ENCODE measurements around the gene KRT20.
"Not testable (repeated sequence)": the region's sequence is repeated elsewhere in the genome, so short reads cannot be mapped to it uniquely, and the experiment has no call there.

The KRT20 gene

DNA sequence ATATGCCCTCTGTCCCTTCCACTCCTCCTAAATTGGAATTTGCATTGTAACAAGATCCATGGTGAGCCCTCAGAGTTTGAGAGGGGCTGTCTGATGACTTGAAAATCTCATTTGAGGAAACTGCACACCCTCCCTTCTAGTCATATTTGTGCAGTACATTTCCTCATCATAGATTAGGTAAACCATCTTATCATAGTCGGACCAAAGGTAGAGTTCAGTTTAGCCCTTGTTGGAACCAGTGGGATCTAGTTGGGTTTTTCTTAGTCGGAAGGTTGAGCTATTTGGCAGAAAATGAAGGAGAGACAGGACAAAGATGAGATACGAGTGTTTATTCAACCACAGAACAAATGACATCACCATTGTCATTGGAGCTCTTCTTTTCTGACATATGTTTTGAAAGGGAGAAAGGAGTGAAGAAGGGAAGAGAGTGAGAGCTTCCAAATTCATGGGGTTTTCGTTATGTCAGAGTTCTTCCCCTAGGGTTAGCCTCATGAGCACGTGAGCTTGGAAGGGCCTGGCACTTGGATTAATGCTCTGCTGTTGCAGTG is 15.8 kb upstream of the KRT20 start:
- DNase-seq (ENCODE audit: low read depth in 2 of 2), result no peak

DNA sequence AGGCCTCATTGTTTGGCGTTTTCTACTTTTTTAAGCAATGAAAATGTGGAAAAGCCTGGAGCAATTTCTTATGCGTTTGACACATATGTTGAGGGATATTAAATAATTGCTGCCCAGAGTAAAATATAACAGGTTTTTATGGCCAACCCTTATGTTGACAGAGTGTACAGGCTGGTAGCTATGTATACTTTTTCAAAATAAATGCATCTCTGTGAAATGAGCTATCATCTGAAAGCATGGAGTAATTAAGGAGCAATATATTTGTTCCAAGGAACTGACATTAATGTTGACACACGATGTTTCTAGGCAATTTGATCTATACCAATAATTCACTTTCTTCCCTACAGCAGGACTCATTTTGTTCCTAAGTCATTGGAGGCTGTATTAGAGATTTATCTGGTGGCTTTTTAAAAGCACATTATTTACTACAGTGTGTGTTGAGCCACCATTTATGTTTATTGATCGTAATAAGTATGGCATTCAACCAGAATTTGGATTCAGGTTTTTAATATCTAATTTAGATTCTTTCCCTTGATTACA is 11.9 kb upstream of the KRT20 start:
- DNase-seq (ENCODE audit: low read depth in 2 of 2), result no peak

DNA sequence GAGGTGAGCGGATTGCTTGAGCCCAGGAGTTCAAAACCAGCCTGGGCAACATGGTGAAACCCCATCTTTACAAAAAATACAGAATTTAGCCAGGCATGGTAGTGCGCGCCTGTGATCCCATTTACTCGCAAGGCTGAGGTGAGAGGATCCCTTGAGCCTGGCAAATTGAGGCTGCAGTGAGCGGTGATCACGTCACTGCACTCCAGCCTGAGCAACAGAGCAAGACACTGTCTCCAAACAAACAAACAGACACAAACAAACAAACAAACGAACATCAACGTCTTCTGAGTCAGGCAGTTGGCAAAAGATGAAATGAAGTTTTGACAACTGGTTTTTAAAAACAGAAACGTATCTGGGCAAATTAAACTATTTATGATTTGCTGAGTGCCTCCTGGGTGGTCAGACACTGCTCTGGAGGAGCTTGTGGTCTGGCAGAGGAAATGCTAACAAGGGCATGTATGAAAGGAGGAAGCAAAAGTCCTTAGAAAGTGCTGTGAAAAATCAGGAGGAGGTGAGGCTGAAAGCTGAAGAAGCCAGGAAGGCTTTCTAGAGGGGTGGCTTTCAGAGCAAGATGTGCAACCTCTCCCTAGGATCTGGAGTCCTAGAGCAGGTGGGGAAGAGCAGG is 10.2 kb upstream of the KRT20 start:
- no peak for DNase-seq (ENCODE audit: low read depth in 2 of 2)

DNA sequence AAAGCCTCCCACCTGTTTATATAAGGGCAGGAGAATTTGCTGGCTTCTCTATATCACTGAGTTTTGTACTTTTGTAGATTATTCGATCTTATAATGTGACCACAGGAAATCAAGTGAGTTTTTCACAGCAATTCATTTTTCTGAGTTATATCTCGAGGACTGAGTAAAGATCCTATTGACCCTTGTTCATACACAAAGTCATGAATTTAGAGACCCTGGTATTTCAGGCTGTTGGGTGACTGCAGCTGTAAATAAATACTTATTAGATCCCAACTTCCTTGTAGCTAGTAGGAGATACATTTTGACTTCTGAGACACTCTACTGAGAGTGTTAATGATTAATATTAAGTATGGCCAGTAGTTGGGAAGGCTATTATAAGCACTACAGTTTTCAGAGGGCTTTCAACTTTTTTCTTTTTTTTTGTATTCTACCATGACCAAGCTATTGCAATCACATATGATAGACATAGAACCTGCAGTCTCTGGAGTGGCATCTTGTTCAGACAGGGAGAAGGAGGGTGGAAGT is 3.2 kb upstream of the KRT20 start:
- DNase-seq (ENCODE audit: low read depth in 2 of 2), result no peak

DNA sequence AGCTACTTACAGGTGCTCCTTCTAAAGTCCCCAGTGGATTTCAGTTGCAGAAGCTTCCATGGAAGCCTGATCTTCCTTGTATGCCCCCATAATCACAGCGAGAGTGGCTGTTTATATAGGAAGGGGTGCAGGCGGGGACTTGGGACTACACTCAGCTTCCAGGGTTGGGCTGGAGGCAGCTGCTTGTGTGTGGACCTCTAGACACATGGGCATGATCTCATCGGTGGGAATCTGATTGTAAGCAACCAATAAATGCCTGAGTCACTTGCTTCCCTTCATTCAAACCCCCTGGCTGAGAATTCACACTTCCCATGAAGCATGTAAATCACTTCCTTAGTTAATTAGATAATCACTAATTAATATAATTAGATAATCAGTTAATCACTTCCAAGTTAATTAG is 1.0 kb upstream of the KRT20 start:
- DNase-seq (ENCODE audit: low read depth in 2 of 2), result no peak

DNA sequence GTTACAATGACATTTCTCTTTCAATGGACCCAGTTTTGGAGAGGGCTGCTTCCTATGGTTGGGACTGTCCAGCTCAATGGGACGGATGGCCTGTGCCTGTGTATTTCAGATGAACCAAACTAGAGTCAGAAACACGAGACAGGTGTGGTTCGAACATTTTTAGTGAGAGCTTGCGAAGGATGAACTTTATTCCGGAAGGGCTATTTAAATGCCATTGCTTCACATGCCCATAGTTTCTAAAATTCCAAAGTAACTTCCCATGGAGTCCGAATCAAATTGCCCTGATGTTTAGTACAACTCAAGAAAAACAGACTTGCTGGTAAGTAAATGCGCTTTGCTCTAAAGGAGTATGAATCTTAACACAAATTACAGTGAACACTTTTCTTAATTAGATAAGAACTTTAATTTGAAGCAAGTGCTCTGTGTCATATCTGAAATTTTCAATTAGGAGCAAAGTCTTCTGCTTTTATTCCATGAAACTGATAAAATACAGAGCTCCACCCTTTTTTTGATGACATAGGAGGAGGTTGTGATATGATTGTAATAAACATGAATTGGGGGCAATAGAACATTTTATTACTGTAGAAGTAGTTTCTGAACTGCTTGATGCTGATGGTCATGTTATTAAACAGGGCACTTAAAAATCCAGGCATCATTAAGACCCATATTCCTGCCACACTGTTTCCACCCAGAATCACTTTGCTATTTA is 1.3 kb downstream of the KRT20 start:
- no peak for DNase-seq (ENCODE audit: low read depth in 2 of 2)

DNA sequence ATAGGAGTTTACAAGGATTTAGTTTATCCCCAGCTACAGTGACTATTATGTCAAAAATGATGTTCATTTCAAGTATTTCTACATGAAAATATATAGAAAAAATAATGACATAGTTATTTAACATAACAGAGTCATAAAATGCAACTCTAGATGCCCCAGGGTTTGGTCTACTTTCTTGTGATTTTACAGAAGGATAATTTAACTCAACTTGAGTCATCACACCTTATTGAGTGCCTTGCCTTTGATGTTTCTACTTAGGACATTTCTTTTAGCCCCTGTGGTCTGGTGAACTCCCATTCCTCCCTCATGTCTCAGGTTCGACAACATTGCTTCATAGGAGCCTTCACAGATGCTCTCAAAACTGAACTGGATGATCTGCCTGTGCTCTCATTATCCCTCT is 2.0 kb downstream of the KRT20 start:
- DNase-seq (ENCODE audit: low read depth in 2 of 2), result no peak

DNA sequence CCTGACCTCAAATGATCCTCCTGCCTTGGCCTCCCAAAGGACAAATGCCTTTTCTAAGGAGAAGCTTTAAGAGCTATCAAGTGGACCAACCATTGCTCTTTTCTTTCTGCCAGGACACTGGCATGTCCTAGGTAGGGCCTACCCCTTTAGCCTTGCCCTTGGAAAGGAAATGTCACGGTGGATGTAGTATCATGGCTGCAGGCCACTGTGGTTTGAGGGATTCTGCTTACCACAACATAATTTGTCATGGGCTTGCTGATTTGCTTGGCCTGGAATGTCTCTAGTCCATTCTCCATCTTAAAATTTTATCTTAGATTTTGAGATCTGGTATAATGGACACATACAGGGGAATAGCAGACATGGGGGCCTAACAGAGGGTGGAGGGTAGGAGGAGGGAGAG is 6.0 kb downstream of the KRT20 start:
- DNase-seq (ENCODE audit: low read depth in 2 of 2), result no peak

DNA sequence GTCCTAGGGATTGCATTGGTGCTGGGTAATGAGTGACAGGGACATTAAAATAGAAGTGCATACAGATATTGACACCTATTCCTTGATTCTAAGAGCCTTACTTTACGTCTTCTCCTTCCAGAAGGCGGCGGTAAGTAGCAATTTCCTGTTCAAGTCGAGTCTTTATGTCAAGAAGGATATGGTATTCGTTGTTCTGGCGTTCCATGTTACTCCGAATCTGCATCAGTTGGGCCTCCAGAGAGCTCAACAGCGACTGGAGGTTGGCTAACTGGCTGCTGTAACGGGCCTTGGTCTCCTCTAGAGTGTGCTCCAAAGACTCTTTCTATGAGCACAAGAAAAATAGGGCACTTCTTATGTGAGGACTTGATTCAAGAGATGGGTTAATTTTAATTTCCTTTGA is 7.0 kb downstream of the KRT20 start:
- DNase-seq (ENCODE audit: low read depth in 2 of 2), result no peak

DNA sequence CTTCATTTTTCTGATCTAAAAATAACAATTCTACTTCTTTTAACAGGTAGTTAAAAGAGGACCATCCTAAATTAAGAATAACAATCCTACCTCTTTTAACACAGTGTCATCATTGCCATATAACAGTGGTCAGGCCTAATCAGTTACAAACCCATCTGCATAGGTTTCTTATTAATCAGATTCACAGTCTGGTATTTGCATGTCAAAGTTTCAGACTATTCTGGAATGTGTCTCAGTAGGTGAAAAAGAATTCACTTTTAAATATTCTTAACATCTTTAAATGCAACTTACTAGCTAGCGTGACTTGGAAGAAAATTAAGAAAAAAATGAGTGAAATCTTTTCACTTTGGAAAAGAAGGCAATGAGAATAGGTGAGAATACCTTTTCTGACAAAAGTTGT is 11.2 kb downstream of the KRT20 start:
- DNase-seq (ENCODE audit: low read depth in 2 of 2), result no peak

DNA sequence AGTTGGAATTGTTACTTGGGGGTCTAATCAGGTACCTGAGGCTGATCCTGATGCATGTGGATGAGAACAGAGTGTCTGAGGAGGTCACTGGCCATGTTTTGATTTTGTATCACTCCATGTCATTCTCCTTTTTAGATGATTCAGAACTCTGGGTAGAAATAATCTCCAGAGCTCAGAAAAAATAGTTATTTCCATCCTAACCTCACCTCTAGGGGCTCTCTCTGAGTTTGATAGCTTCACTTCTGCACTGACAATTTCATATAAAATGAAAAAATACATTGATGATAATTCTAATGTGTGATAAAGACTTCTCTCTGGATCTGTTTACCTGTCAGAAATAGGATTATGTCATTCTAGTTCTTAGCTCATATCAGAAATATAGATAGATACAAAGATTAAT is 11.8 kb downstream of the KRT20 start:
- DNase-seq (ENCODE audit: low read depth in 2 of 2), result no peak

DNA sequence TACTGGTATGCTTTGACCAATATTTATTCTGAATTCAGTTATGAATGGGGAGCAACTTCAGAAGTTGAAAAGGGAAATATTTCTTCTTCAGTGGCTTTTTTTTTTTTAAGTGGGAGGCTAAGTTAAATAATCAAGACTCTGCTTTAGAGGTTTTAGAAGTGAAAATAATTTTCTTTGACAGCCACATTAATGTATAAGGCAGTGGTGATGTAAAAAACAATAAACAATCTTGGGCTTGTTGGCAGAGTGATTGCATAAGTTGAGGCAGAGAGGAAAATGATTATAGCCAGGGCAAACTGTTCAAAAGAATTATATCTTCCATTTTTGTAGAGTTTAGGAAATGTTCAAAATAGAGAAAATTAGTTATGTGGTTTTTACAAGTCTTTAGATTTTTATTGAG is 12.6 kb downstream of the KRT20 start:
- no peak for DNase-seq (ENCODE audit: low read depth in 2 of 2)

DNA sequence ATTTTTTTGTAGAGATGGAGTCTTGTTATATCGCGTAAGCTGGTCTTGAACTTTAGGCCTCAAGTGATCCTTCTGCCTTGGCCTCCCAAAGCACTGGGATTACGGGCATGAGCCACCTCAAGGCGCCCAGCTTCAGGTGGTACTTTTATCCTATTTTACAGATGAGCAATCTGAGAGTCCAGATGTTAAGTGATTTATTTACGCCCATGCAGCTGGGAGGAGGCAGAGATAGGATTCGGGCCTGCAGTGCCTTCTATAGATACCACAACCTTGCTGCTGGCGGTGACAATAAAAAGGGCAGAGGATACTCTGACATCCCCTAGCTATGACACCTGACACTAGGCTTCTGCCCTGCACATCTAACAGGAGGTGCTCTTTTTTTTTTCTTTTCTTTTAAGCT is 13.7 kb downstream of the KRT20 start:
- DNase-seq (ENCODE audit: low read depth in 2 of 2), result no peak

DNA sequence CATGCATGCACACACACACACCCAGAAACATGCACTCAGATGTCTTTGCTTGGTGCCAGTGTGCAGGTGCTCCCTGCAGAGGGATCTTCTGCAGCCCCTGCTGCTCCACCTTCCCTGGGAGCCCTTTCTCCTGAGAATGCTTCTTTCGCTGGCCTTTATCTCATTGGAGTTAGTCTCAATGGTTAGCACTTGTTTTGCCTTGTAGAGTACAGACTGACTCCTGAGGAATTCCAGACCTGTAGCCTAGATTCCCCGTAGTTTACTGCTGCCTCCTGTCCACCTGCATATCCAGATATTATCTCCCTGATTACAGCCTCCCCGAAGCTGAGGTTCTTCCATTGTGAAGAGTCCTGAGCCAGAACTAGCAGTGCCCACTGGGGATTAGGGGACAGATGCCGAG is 14.9 kb downstream of the KRT20 start:
- no peak for DNase-seq (ENCODE audit: low read depth in 2 of 2)

DNA sequence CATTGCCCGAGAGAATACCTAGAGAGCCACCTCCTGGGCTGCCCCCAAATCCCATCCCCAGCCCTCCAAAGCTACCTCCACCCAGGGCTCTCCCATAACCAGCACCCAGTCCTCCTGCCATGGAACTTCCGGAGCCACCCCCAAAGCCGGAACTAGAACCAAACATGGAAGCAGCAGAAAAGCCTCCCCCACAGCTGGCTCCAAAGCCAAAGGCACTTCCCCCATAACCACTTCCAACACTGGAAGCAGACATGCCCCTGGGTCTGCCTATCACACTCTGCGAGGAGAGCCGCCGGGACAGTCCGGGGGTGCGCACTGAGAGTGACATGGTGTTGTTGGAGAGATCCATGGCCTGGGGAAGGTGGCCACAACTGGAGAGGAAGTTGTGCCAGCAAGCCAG is 18.2 kb downstream of the KRT20 start, which contains the start of gene KRT12:
KRT12 (minus strand) TSS at position 386 of the 400 bp plus-strand sequence; CDS start at position 349, 37 bp downstream.
- DNase-seq (ENCODE audit: low read depth in 2 of 2), result no peak

DNA sequence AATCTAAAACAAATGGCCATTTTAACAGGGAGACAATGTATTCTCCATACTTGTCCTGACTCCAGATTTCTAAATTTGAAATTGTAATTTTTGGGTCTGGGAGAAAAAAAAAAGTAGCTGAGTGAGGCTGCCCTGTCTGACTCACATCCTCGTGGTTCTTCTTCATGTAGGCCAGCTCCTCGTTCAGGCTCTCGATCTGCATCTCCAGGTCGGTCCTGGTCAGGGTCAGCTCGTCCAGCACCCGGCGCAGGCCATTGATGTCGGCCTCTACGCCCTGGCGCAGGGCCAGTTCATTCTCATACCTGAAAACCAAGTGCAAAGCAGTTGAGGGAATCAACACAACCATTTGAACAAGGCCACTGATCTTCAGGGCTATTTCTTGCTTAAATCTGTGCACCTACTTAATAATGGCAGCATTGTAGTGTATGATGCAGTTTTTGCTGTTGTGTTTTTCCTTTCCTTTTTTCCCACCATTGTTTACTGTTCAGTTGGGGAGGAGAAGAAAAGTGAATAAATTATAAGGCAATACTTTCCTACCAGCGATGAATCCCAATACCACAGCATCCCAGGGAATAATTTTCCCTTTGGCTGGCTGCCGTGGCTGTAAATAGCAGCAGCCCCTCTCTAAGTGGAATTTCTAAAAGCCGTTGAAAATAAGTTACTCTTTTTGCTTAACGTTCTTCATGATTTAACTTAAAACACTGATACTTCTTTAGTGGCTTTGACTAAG is 20.2 kb downstream of the KRT20 start:
- DNase-seq (ENCODE audit: low read depth in 2 of 2), result no peak

DNA sequence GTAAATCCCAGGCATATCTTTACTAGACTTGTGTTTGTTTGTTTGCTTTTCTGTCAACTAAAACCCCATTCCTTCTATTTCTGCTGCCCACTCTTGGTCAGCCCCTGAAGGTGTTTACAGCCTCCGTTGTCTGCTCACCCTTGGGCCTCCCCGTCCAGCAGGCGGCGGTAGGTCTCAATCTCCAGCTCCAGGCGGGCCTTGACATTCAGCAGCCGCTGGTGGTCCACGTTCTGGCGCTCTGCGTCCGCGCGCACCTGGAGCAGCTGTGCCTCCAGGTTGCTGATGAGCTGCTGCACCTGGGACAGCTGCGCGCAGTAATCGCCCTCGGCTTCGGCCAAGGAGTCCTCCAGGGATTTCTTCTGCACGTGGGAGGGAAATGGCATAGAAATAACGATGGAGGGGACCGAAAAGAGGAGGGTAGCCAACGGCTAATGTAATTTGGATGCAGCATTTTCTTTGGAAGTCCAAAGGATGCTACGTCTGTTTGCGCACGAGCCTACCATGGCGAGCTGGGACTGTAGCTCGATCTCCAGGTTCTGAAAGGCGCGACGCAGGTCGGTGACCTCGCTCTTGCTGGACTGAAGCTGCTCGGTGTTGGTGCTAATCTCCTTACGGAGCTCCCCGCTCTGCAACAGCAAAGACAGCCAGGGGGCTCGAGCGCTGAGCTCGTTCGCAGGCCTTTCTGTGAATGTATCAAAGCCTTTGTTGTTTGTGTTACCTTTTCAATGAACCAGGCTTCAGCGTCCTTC is 21.9 kb downstream of the KRT20 start:
- no peak for DNase-seq (ENCODE audit: low read depth in 2 of 2)

DNA sequence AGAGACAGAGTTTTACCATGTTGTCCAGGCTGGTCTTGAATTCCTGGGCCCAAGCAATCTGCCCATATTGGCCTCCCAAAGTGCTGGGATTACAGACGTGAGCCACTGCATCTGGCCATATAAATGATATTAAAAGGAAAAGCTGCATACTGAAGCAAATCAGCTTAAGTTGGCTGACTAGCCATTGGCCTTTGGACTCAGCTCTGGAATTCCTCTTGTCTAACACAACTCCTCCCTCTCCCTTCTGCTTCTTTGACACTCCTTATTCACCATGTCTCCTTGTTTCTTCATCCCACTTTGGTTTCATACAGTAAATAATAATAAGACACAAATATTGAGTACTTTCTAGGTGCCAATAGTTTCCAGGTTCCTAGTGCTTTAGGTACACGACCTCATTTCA is 25.5 kb downstream of the KRT20 start:
- DNase-seq (ENCODE audit: low read depth in 2 of 2), result no peak

DNA sequence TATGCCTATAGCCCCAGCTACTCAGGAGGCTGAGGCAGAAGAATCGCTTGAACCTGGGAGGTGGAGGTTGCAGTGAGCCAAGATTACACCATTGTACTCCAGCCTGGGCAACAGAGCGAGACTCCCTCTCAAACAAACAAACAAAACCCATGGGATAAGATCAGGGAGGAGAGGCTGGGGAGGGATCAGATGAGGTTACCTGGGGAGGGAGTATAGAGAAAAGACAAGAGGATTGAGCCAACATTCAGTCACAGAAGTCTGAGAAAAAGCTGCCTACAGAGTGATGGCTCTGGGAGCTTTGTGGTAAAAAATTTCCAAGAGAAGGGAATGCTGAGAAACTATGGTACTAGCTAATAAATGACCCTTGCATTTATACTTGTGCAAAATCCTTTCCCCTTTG is 26.4 kb downstream of the KRT20 start:
- DNase-seq (ENCODE audit: low read depth in 2 of 2), result not testable (repeated sequence)

DNA sequence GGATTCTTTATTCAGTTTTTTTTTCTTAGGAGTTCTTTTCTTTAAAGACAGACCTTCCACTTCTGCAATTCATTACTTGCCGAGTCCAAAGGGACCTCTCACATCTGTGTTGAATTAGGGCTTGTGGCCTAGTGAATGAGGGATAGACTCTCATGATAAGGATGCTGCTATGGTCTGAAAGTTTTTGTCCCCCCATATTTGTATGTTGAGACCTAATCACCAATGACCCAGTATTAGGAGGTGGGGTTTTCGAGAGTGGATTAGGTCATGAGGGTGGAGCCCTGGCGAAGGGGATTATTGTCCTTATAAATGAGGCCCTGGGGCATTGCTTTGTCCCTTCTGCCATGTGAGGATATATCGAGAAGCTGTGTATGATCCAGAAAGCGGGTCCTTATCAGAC is 27.5 kb downstream of the KRT20 start:
- DNase-seq (ENCODE audit: low read depth in 2 of 2), result no peak

DNA sequence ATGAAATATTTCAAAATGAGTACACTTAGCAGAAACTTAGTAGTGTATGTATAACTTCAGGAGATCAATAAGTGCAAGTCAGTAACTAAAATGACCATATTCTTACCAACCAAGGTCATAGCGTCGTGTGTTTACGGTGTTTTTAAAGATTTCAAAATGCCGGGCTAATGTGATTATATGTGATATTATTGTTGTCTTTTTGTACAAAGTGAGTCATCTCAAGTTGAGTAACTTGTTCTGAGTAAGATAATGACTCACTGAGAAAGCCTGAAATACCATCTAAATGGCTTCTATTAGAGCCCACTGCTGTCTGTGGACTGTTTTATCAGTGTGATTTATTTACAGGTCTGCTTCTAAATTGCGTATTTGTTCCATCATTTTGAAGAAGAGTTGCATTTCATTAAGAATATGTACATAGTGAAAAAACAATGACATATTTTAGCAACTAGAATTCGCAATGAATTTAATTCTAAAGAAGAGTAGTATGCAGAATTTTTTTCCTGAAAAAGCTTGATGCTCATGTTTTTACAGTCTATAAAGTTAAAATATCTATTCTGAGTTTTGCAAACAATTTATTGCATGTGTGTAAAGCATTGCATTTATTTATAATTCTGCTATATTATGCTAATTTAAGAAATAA is 30.7 kb downstream of the KRT20 start:
- no peak for DNase-seq (ENCODE audit: low read depth in 2 of 2)
